GOT3 (cell line): ENCODE data around the gene SEC14L6.
"Not testable (repeated sequence)": the region's sequence is repeated elsewhere in the genome, so short reads cannot be mapped to it uniquely, and the experiment has no call there.

Experiments
- DNase-seq: peaks from one replicate; lab custom pipeline; 2025; ENCODE audit warnings: mixed read lengths; lab: John Stamatoyannopoulos, UW

The SEC14L6 gene

GRCh38 chr22:30546616-30547015 lies at the start of gene SEC14L6:
Gene SEC14L6 (minus strand): TSS chr22:30546741. CDS start chr22:30546682, 59 bp downstream.
- no peak for DNase-seq

- DNase-seq: no peak
These were observed 49.7 kb upstream of the SEC14L6 start for GRCh38 chr22:30596199-30596598.

DNA sequence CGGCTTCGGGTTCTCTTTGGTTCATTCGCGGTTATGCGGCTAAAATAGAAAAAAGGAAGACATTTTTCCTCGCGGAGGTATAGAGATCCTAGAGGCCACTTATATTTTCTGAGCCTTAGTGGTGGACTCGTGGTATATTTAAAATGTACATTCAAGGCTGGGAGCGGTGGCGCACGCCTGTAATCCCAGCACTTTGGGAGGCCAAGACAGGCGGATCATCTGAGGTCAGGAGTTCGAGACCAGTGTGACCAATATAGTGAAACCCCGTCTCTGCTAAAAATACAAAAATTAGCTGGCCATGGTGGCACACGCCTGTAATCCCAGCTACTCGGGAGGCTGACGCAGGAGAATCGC lies 45.8 kb upstream of the SEC14L6 start:
- not testable (repeated sequence) for DNase-seq

DNA sequence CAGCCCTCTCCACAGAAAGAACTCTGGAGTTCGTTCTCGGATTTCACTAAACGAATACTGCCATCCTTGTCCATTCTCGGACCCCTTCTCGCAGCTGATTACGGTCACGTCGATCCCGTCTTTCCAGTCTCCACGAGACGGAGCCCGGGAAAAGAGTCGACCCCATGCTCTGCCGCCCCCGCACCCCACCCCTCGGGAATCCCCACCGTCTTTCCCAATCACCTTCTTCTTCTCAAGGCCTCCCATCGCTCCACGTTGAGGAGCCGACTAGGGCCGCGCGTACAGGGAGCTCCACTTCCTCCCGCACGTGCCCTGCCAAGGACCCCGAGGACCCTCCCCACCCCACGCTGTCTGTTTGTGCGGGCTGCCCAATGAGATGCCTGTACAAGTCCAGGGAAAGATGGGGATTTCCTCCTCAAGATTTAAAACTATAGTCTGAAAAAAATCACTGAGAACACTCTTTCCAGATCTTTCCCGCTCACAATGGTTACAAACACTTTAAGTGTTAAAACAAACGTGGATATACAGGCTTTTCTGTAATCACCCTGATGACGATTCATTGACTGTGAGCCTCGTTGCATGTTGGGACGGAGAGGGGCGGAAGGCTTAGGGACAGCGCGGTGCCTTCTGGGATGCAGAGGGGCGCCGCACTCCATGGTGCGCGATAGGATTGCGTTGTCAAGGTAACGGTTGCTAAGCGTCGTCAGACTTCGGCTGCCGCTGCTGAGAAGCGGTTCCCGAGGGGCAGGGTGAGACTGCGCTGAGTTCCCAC lies 45.2 kb upstream of the SEC14L6 start, which contains the start of gene PES1:
PES1 (minus strand) TSS at position 323 of the 772 bp plus-strand sequence; CDS start at position 246, 77 bp downstream.
- DNase-seq: peak; percentile 90

GRCh38 chr22:30591191-30591587 lies 44.6 kb upstream of the SEC14L6 start:
- no peak for DNase-seq

DNA sequence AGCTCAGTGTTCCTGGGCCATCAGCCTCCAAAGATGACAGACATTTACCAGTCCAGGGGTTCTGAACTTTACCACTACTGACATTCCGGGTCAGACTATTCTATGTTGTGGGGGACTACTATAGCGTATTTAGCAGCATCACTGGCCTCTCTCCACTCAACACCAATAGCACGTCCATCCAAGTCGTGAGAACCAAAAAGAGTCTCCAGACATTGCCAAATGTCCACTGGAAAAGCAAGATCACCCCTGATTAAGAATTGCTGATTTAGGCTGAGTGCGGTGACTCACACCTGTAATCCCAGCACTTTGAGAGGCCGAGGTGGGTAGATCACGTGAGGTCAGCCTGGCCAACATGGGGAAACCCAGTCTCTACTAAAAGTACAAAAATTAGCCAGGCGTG lies 39.9 kb upstream of the SEC14L6 start:
- DNase-seq: no peak

GRCh38 chr22:30584441-30584840 lies 37.9 kb upstream of the SEC14L6 start:
- DNase-seq: no peak

DNA sequence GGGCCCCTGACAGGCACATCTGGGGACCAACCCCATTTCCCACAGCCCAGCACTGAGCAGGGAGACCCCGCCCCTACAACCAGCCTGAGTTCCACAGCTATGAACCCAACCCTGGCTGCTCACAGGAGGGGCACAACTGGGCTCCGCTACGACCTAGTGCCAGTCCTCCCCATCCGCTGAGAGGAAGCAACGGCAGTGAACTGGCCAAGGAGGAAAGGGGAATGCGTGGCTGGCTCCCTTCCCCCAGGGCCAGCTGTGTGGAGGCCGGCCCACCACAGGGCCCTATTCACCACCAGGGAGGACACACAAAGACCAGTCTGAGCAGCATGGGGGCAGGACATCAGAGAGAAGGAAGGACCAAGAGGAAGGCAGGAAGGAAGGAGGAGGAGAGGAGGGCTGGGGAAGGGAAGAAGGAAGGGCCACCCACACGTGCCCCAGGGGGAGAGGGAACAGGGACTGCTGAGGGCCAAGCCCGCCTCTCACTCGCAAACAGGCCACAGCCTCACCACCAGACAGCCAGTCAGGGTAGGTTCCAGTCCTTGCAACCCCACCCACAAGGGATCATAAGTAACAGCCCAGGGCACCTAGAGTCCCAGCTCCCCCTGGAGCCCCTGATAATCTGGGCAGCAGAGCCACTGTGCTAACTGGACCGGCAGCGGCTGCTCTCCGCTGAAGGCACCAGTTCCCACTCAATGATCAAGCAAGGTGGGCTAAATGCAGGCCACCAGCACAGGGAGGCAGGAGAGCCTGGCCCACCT lies 36.4 kb upstream of the SEC14L6 start:
- DNase-seq: no peak

DNA sequence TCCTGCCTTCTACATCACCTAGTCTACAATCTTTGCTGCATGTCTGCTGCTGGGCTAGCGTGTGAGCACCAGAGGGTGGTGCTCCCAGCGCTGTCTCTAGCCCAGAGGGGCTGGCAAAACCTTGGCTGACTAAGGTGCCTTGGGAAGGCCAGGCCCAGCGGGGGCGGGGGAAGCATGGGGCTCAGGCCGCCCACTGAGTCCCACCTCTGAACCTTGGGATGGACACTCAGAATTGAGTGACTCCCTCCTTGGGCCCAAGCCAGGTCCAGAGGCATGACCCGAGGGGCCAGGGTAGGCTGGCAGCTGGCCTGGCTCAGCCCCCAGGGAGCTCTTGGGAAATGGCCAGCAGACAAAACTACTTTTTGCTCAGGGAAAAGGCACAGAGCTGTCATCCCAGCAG lies 35.5 kb upstream of the SEC14L6 start:
- no peak for DNase-seq

DNA sequence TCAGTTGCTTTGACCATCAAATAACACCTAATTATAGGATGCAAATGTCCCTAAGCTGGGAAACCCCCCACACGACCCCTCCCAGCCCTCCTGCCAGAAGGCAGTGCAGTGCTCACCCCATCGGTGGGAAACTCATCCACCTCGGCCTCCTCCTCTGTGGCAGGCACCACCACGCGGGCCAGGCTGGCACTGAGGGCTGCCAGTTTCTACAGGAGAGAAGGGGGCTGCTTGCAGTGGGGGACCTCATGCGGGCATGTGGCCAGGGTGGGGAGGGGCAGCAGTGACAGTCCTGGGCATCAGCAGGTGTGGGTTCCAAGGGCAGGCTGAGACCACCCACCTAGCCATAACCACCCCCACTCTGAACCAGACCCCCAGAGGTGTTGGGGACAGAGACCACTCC lies 34.4 kb upstream of the SEC14L6 start:
- no peak for DNase-seq

GRCh38 chr22:30578481-30578880 lies 31.9 kb upstream of the SEC14L6 start:
- DNase-seq: no peak

DNA sequence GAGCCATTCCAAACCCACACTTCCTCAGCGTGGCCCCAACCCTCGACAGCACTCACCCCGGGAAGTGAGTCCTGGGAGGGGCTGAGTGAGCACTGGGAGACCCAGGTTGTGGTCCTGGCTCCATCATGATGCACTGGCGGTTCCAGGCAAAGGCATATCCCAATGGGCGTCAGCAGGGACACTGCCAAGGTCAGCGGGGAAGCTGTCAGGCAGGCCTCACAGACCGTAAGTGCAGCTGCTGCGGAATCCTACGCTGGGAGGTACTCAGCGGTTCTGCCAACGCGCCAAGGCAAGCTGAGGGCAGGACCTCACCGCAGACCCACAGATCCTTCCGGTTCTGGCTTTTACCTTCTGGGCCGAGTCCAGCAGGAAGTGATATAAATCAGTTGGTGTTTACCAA lies 29.3 kb upstream of the SEC14L6 start:
- DNase-seq: no peak

- no peak for DNase-seq
These were observed 28.6 kb upstream of the SEC14L6 start for GRCh38 chr22:30574997-30575671.

- DNase-seq: no peak
These were observed 27.8 kb upstream of the SEC14L6 start, which contains the start of gene GAL3ST1 for GRCh38 chr22:30574095-30574981. Gene GAL3ST1 (minus strand): TSS chr22:30574665. CDS start chr22:30557392, 17,273 bp downstream.

GRCh38 chr22:30573594-30574094 lies 27.1 kb upstream of the SEC14L6 start:
- no peak for DNase-seq

- no peak for DNase-seq
These were observed 26.5 kb upstream of the SEC14L6 start for GRCh38 chr22:30572840-30573593.

- no peak for DNase-seq
These were observed 25.7 kb upstream of the SEC14L6 start for GRCh38 chr22:30572210-30572609.

DNA sequence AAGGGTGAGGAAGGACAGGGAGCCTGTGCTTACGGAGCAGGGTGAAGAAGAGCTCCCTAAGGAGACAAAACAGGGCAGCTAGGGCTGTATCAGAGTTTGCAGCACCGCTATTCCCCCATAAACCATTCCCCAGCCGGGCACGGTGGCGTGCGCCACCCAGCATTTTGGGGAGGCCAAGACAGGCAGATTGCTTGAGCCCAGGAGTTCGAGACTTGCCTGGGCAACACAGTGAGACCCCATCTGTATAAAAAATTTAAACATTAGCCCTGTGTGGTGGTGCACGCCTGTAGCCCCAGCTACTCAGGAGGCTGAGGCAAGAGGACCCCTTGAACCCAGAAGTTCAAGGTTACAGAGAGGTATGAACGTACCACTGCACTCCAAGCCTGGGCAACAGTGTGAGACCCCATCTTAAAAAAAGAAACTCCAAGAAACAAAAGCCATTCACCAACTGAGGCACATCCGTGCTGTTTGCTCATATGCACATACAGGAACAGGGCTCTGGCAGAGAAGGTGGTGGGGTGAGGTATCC lies 23.2 kb upstream of the SEC14L6 start:
- DNase-seq: no peak

DNA sequence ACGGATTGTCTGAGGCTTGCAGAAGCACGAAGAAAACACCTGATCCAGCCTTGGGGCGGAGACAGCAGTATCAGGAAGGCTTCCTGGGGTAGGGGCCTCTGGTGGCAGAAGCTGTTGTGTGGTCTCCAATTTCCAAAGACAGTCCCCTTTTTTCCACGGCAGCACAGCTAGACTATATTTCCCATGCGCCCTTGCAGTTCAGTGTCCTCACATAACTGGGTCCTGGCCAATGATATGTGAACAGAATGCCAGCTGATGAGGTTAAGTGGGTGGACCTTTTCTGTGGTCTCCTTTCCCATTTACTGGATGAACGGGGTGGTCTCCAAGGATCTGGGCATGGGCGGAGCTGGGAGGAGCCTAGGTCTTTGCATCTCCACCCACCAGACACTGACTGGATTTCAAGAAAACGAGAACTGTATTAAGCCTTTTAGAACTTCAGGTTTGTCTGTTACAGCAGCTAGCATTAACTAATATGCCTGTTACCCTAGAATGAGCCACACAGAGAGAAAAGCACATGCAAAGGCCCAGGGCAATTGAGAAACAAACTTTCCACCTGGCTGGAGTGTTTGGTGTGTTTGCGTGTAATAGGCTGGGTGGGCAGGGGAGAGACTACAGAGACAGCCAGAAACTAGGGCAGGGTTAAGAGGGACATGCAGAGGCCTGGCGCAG lies 21.7 kb upstream of the SEC14L6 start:
- DNase-seq: no peak

GRCh38 chr22:30567277-30567676 lies 20.7 kb upstream of the SEC14L6 start:
- not testable (repeated sequence) for DNase-seq
